Activated naive CD4-positive, alpha-beta T cell treated with anti-CD3 and anti-CD28 coated beads, Interleukin-2, amount 50 U/mL, for 72 hours (primary cell): ENCODE measurements around the gene MAMDC4. TPM values are rescaled to one million over a fixed set of nuclear protein-coding genes. Genes with fewer than 3 reads are reported as not detected.

Experiments used
- ATAC-seq, 2 donors: fragments of 150-1000 bp; cut with Tn5 transposase; 2 replicates each; pipeline ENCODE4 v1.10.0; 2021; ENCODE audit warnings: mild to moderate bottlenecking in 2 of 2, moderate library complexity in 2 of 2
- DNase-seq, 2 donors: peaks; one replicate each; pipeline ENCODE4 v3.0.0; 2021 to 2022; ENCODE audit warnings: low spot score in 2 of 2
- H3K27ac Mint-ChIP-seq, 2 donors: one replicate each; pipeline ENCODE4 v1.8.0; 2022; ENCODE audit warnings: mild to moderate bottlenecking in 2 of 2, mixed read lengths in 2 of 2
- H3K36me3 Mint-ChIP-seq, 2 donors: one replicate each; pipeline ENCODE4 v1.8.0; 2022; ENCODE audit warnings: mixed read lengths in 2 of 2
- H3K9me3 Mint-ChIP-seq, 2 donors: one replicate each; pipeline ENCODE4 v1.8.0; 2022; ENCODE audit warnings: mixed read lengths in 2 of 2
- total RNA-seq, 2 donors: library from RNA; stranded (reverse); gene quantifications; one replicate each; pipeline ENCODE4 v1.2.3, GENCODE V29; 2022

Gene MAMDC4
- total RNA-seq, 2 donors from 2014 or later = 17.7 to 21.5 TPM

DNA sequence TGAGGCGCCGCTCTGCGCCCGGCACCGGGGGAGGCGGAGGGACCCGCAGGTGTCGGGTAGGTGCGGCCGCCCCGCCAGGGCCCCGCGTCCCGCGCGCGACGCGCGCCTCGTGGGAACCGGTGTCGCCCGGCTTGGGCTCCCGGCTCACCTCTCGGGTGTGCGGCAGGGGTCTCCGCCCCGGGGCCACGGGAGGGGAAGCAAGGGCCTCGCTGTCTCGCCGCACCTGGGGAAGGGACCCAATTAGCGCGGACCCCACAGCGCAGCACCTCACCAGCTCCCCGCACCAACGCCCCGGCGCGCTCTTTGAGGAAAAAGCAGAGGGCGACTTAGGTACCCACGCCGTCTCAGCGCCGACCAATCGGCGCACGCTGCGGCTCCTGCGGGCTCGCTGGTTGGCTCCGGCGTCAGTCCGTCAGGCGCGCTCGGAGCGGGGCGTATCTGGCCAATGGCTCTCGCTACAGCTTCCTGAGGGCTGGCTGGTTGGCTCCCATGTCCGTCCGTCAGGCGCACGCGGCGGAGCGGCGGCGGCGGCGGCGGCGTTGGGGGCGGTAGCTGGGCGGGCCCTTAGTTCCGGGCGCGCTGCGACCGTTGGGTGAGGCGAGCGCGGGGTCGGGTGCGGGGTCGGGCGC, 33.9 kb downstream of the MAMDC4 start, which contains the start of gene TRAF2:
Gene TRAF2 (plus strand): TSS at position 567 of the 629 bp plus-strand sequence. CDS start 12,225 bp downstream, outside the sequence.
- DNase-seq (peak; percentile 99 to 100), ATAC-seq (peak; percentile 81 to 89)
- Mint-ChIP-seq H3K36me3 (peaks cover 6 to 13% of the 10 kb centered on the region in 2 donors), H3K9me3 (no peaks in the 10 kb centered on the region), H3K27ac (peak within 1 kb of the TSS; percentile 74 to 88)

DNA sequence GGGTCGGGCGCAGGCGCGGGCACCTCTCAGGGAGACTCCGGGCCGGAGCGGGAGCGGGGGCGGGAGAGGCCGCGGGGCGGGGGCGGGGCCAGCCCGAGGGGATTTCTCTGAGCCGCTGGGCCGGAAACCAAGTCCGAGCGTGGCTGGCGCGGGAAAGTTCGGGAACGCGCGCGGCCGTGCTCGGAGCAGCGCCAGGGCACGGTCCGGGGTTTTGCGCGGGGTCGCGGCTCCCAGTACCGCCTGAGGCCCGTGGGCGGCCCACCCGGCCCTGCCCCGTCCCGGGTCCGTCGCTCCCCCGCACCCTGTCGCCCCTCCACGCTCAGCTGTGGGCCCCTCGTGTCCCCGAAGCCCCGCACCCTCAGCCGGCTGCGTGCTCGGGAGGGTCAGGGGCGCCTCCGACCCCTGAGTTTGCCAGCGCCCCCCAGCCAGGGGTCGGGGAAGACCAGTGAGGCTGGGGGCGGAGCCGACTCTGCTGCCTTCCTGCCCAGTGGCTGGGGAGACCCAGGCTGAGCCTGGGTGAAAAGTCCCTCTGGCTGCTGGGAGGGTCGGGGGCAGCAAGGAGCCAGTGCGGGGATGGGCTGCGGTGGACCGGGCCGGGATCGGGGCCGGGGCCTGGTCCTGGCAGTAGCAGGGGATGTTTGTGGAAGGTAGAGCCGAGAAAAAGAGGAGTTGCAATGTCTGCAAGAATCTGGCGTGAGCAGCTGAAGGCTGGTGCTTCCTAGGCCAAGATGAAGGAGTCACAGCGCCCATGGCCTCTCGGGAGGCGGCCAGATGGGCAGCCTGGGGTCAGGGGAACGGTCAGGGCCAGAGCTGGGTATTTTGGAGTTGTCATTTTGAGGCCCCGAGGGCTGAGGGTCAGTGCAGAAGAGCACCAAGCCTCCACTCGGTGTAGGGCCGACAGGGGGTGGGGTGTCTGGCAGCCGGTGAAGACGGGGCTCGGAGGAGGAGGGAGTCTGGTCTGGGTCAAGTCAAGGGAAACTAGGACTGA, 34.8 kb downstream of the MAMDC4 start:
- DNase-seq (peak; percentile 39 to 69), ATAC-seq (peak in 1 of 2 donors; percentile 21)
- Mint-ChIP-seq H3K27ac (peak overlapping the region; percentile 54 to 88), H3K36me3 (peaks cover 6 to 13% of the 10 kb centered on the region in 2 donors), H3K9me3 (no peaks in the 10 kb centered on the region)

- ATAC-seq (no peak), DNase-seq (no peak)
- no peaks in the 10 kb centered on the region for H3K9me3 Mint-ChIP-seq
- peaks cover 6 to 13% of the 10 kb centered on the region in 2 donors for H3K36me3 Mint-ChIP-seq
- no peak overlapping the region for H3K27ac Mint-ChIP-seq
These were observed 36.3 kb downstream of the MAMDC4 start for GRCh38 chr9:136888454-136888853.

- H3K27ac Mint-ChIP-seq = no peak overlapping the region
- ATAC-seq = no peak
- H3K9me3 Mint-ChIP-seq = no peaks in the 10 kb centered on the region
- H3K36me3 Mint-ChIP-seq = peaks cover 13 to 14% of the 10 kb centered on the region in 2 donors
- no peak for DNase-seq
These were observed 37.7 kb downstream of the MAMDC4 start for GRCh38 chr9:136889858-136890257.

- DNase-seq = no peak
- no peak for ATAC-seq
- Mint-ChIP-seq H3K27ac (no peak overlapping the region), H3K36me3 (peaks cover 13 to 17% of the 10 kb centered on the region in 2 donors), H3K9me3 (no peaks in the 10 kb centered on the region)
These were observed 38.5 kb downstream of the MAMDC4 start for GRCh38 chr9:136890661-136891060.

DNA sequence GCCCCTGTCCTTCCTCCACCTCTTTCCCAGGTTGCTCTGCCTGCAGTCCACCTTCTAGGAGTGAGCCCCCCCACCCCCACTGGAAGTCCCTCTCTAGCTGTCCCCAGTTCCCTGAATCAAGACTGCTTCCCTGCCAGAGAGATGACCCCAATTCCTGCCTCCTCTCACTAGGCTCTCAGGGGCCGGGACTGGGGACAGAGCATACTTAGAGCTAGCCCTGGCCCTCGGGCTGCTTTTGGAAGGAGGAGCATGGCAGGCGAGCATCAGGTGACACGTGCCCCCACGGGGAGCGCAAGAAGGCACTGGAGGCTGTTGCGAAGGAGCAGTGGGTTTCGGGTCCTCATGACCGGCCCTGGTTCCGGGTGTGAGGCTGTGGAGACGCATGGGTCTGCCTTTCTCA, 43.9 kb downstream of the MAMDC4 start:
- peaks cover 0 to 21% of the 10 kb centered on the region in 2 donors for H3K36me3 Mint-ChIP-seq
- DNase-seq = no peak
- no peaks in the 10 kb centered on the region for H3K9me3 Mint-ChIP-seq

DNA sequence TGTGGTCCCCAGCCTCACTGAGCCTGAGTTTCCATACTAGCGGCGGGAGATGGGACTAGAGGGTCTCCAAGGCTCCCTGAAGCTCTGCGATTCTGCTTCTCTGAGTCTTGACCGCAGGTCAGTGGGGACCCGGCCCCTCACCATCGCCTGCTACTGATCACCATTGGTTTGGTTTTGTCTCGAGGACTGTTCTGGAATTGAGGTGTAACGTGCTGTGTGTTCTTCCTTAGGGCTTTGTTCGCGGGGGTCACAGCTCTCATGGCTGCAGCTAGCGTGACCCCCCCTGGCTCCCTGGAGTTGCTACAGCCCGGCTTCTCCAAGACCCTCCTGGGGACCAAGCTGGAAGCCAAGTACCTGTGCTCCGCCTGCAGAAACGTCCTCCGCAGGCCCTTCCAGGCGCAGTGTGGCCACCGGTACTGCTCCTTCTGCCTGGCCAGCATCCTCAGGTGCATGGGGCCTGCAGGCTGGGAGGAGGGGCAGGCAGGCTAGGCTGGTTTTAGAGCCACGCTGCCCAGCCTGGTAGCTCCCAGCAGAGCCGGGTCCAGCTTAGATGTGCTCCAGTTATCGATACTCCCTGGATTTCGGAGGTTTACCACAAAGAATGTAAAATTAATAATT, 46.4 kb downstream of the MAMDC4 start:
- ATAC-seq (no peak), DNase-seq (no peak)
- no peaks in the 10 kb centered on the region for H3K9me3 Mint-ChIP-seq
- no peak overlapping the region for H3K27ac Mint-ChIP-seq
- H3K36me3 Mint-ChIP-seq = peaks cover 0 to 34% of the 10 kb centered on the region in 2 donors

More for the DNA sequence above, 43.9 kb downstream of the MAMDC4 start:
- ATAC-seq = no peak
- no peak overlapping the region for H3K27ac Mint-ChIP-seq

DNA sequence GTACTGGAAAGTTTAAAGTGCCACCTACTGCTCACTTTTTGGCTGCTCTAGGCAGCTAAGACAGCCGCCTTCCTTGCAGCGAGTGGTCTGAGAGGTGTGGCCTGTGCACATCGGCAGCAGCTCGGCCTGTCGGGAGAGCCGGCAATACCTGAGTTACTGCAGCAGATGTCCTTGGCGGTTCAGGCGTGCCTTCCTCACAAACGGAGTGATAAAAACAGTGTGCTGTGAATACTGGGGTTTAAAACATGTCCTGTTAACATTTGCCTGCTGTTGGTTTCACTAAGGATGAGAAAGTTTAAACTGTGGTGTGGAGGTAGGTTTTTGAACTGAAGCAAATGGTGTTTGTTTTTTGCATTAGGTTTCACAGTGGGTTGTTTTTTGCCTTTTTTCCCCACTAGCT, 47.0 kb downstream of the MAMDC4 start:
- DNase-seq = no peak
- H3K9me3 Mint-ChIP-seq = no peaks in the 10 kb centered on the region
- no peak for ATAC-seq
- H3K27ac Mint-ChIP-seq = peak overlapping the region in 1 of 2 donors; percentile 22
- peaks cover 0 to 34% of the 10 kb centered on the region in 2 donors for H3K36me3 Mint-ChIP-seq

DNA sequence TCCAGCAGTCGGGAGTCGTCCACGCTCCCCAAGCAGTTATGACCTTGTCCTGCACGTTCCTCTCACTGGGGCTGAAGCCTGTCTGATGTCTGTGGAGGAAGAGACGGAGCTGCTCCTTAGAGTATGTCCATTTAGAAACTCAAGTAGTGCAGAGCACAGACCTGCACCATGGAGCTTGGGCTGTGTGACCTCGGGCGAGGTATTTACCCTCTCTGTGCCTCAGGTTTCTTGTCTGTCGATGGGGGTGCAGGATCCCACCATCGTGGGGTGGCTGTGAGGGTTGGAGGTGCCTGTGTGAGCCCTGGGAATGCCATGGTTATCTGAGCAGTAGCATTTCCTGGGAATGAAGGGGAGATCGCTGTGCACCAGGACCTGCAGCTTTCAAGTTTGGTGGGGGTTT, 48.4 kb downstream of the MAMDC4 start:
- Mint-ChIP-seq H3K36me3 (peaks cover 0 to 33% of the 10 kb centered on the region in 2 donors), H3K27ac (peak overlapping the region; percentile 62 to 98)
- ATAC-seq = no peak

GRCh38 chr9:136900988-136901515, 48.9 kb downstream of the MAMDC4 start:
- no peak for DNase-seq
- Mint-ChIP-seq H3K9me3 (no peaks in the 10 kb centered on the region), H3K36me3 (peaks cover 0 to 33% of the 10 kb centered on the region in 2 donors), H3K27ac (peak overlapping the region; percentile 96 to 98)
- ATAC-seq = no peak

More for the DNA sequence above, 48.4 kb downstream of the MAMDC4 start:
- no peaks in the 10 kb centered on the region for H3K9me3 Mint-ChIP-seq
- no peak for DNase-seq

GRCh38 chr9:136901516-136902258, 49.5 kb downstream of the MAMDC4 start:
- H3K36me3 Mint-ChIP-seq = peaks cover 0 to 33% of the 10 kb centered on the region in 2 donors

DNA sequence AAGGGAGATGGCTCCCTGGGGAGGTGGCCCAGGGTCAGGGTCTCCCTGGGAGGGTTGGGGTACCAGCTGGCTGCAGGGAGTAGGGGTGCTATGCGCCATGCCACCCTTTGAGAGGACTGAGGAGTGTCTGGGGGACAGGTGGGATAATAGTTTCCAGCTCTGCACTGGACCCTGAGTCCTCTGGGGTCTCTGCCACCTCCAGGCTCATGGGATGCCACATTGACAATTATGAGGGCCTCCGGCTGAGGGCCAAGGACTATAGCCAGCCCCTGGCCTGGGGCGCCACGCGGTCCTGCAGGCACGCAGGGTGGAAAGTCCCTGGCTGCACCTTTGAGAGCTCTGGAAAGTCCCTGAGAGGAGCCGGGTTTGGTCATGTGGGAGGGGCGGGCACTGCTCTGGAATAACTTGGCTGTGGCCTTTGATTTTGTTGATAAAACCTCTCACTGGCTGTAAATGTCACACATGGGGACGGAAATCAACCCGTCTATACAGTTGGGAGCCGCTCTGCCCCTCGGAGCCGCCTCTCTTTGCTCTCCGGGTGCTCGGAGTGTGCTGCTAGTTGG, 50.2 kb downstream of the MAMDC4 start:
- no peaks in the 10 kb centered on the region for H3K9me3 Mint-ChIP-seq
- DNase-seq = peak; percentile 71 to 90
- peak overlapping the region; percentile 96 to 98 for H3K27ac Mint-ChIP-seq
- peak; percentile 89 to 90 for ATAC-seq
- H3K36me3 Mint-ChIP-seq = peaks cover 5 to 33% of the 10 kb centered on the region in 2 donors

More at GRCh38 chr9:136901516-136902258, 49.5 kb downstream of the MAMDC4 start:
- DNase-seq (peak; percentile 73 to 81), ATAC-seq (peak; percentile 70 to 84)
- no peaks in the 10 kb centered on the region for H3K9me3 Mint-ChIP-seq
- peak overlapping the region; percentile 96 to 98 for H3K27ac Mint-ChIP-seq

DNA sequence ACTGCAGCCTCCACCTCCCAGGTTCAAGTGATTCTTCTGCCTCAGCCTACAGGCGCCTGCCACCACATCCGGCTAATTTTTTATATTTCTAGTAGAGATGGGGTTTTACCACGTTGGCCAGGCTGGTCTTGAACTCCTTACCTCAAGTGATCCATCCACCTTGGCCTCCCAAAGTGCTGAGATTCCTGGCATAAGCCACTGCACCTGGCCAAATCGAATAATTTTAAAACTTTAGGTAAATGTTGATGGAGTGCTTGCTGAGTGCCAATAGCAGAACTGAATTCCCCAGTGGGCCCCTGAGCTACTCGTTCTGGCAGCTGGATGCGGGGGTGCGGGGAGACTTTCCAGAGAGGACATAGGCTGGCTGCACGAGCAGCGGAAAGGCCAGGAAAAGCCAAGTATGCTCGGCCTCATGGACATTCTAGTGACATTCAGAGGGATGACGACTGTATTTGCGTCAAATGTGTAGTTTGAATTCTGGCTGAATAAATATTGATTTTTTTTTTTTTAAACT, 51.0 kb downstream of the MAMDC4 start:
- Mint-ChIP-seq H3K9me3 (no peaks in the 10 kb centered on the region), H3K36me3 (peaks cover 7 to 33% of the 10 kb centered on the region in 2 donors), H3K27ac (peak overlapping the region; percentile 96 to 98)
- no peak for ATAC-seq
- DNase-seq = no peak

- peaks cover 7 to 20% of the 10 kb centered on the region in 2 donors for H3K36me3 Mint-ChIP-seq
- DNase-seq (no peak), ATAC-seq (no peak)
- no peaks in the 10 kb centered on the region for H3K9me3 Mint-ChIP-seq
- H3K27ac Mint-ChIP-seq = peak overlapping the region; percentile 55 to 82
These were observed 54.1 kb downstream of the MAMDC4 start for GRCh38 chr9:136906266-136906665.
